ENCODE results near the gene CD81.

Gene CD81

DNA sequence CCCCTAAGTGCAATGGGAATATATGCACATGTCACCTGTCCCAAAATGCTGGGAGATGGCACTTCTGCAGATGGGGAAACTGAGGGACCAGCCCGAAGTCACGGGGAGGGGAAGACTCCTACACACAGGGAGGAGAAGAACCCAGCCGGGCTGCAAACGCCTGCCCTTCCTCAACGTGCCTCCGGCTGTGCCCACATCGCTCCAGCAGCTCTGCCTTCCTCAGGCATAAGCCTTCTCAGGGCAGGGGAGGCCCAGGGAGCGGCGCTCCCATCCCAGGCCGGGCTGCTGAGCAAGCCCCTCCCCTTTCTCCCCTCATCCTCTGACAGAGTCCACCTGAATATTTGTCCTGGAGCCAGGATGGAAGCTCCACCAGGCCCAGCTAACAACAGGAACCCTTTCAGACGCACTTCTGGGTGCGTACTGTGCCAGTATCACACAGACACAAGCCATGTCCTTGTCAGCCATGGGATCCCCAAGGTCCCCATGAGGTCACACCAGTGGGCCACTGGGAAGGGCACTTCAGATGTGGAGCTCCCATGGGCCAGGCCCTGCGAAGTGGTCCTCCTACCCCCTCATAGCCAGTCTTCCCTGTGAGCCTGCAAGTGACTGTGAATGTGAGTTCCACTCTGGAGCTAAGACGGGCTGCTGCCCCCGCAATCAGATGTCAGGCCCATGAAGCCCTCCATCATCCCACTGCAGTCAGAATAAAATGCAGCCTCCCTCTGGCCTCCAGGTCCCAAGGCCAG, 2.5 kb upstream of the CD81 start:
- in situ Hi-C loops (cut with HindIII; ENCODE audit: low sequenced_read_pairs): no loop called here

DNA sequence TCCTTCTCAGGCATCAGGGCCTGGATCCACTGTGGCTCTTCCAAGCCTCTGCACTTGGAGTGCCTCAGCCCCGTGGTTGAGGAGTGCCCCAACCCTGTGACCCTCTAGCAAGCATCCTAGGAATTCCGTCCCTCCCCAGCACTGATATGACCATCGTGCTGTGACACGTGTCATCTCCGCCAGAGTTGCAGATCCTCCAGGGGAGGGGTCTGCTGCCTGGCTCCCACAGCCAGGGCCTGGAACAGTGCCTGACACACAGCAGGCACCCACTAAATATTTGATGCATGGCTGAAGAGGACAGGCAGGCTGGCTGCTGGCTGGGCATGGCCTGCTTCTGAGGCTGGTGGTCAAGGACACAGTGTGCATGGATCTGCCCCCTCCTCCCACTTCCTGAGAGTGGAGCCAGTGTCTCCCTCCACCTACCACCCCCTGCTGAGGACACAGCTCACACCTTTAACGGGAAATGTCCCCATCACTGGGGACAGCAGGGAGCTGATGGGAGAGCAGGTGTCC, 1.7 kb upstream of the CD81 start:
- in situ Hi-C loops (cut with HindIII; ENCODE audit: low sequenced_read_pairs): no loop called here

DNA sequence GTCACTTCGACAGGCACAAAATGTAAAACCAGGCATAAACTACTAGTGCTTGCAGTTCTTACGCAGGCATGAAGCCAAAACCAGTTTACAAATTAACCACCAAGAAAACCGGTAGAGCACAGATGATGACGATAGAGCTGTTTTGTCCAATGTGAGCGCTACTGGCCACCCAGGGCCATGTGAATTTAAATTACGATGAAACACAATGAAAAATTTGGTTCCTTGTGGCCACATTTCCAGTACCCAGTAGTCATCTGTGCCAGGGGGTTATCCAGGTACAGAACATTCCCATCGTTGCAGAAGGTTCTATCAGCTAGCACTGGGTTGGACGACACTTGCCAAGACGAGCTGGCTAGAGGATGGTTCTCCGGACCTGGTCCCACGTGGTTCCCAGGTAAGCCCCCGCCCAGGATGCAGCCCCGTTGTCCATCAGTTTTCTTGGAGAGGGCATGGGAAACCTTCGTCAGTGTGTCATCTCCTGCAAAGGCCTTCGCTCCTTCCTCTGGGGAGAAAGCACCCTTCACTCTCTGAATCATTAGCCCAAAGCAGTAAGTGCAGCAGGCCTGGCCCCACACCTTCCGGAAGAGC, 1.1 kb upstream of the CD81 start:
- in situ Hi-C loops (cut with HindIII; ENCODE audit: low sequenced_read_pairs): no loop called here

DNA sequence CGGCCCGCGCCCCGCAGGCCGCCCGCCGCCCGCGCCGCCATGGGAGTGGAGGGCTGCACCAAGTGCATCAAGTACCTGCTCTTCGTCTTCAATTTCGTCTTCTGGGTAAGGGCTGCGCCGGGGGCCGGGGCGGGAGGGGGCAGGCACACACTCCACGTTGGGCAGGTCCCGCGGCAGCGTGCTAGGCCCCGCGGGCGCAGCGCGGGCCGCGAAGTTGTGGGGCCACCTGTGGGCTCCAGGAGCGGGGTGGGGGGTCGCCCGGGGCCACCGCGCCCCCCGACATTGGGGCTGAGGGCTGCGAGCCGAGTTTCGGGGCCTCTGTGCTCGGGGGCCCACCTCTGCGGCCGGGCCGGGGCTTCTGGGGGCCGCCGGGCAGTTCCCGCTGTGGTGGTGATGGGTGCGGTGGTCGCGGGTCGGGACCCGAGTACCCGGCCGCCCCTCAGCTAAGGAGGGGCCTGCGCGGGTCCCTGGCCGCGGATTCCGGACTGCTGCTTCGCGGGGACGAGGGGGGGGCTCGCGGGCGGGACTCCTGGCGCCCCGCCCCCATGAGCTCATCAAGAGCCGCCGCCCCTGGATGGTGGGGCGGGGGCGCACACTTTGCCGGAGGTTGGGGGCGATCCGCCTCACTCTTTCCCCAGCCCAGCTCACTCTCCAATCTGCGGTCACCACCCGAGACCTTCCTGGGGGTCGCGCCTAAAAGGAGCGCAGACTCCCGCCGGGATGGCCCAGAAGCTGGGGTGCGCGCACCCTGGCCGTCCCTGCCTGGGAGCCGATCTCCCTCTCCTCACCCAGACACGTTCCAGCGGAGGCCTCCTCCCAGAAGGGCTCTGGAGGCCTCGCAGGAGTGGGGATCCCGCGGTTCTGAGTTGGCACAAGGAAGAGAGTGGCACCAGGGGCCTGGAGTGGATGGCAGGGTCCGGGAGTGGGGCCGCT, 667 bp downstream of the CD81 start:
- in situ Hi-C loops (cut with HindIII; ENCODE audit: low sequenced_read_pairs): no loop called here

DNA sequence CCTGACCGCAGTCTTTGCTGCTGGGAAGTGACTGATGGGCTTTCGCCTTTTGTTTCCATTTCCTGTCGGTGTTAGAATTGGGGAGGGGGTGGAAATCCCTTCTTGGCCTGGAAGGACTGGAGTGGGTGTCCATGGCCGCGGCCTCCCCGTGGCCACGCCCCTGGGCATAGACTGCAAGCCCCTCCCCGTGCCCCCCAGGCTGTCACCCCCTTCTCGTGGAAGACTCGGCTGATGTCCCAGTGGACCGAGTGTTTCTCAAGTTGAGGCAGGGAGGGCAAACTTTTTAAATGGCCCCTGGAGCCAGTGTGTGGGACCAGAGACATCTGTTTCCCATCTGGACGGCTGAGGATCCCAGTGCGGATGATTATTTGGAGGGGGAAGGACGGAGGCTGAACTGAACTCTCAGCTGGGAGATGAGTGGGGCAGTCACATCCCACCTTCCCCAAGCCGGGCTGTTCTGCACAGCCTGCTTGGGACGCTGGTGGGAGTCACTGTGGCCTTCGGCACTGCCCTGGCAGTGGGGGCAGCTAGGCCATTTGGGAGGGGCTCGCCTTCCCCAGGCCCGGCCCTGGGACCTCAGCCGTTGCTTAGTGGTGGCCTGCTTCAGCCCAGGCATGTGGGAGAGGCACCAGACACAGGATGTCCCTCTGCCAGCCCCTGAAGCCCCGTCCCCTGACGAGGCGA, 1.6 kb downstream of the CD81 start:
- in situ Hi-C loops (cut with HindIII; ENCODE audit: low sequenced_read_pairs): no loop called here

DNA sequence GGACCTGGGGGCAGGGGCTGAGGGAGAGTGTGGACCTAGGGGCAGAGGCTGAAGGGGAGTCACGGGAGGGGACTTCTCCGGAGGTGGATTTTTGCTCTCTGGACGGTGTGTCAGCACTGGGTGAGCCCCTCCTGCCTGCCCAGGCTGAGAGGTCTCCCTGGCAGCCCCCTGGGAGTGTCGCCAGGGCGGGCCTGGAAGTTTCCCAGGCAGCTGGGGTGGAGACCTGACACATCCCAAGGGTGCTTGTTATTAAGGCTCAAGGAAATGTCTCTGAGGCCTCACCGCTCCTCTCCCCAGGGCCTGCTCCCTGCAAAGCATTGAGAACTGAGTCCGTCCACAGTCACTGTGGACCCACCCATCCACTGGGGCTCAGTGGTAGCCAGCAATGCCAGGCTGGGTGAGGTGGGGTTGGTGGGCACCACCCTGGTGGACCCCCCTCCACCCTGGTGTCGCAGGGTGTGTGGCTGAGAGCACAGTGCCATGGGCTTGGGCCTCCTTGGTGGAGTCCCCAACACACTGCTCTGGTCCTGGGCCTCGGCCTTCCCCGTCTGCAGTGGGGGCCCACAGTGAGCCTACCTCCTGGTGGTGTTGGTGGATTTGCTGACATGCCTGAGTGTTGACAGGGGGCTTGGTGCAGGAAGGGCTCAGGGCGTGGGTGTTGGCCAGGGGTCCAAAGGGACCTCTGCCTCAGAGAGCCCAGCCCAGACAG, 2.5 kb downstream of the CD81 start:
- in situ Hi-C loops (cut with HindIII; ENCODE audit: low sequenced_read_pairs): no loop called here

DNA sequence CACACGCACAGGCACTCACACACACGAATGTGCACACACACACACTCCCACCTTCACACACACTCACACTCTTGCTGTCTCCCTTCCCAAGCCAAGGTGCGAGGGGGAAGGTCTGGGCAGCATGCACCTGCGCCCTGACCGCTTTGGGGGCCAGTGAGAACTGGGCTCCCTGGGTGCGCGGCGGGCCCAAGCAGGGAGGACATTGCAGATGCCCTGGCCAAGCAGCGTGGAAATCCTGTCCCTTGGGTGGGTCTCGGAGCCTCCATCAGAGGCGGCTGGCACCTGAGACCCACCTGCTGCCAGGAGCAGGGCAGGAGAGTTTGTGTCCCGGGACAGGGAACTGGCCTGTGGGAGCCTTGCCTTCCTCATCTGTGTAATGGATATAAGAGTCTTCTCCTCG, 3.3 kb downstream of the CD81 start:
- in situ Hi-C loops (cut with HindIII; ENCODE audit: low sequenced_read_pairs): no loop called here

DNA sequence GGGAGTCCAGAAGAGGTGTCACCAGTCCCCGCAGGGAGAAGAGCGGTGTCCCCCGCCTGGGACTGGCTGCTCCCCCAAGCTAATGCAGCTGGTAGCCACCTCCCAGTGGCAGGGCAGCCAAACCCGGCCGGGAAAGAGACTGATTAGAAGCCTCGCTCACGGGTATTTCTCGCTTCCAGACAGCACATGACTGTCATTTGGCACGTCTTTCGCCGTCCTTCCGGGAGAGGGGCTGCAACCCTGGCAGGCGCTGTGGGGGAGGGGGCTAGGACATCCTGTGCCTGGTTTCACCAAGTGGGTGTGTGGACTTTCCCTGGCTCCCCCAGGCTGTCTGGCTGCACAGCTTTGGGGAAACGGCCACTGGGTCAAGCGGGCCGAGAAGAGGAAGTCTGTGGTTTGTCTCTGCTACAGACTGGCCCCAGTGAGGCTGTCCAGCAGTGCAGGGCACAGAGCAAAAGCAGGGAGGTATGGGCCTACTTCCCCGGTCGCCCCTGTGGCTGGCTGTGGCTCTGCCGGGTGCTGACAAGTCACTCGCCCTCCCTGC, 3.8 kb downstream of the CD81 start:
- in situ Hi-C loops (cut with HindIII; ENCODE audit: low sequenced_read_pairs): no loop called here

DNA sequence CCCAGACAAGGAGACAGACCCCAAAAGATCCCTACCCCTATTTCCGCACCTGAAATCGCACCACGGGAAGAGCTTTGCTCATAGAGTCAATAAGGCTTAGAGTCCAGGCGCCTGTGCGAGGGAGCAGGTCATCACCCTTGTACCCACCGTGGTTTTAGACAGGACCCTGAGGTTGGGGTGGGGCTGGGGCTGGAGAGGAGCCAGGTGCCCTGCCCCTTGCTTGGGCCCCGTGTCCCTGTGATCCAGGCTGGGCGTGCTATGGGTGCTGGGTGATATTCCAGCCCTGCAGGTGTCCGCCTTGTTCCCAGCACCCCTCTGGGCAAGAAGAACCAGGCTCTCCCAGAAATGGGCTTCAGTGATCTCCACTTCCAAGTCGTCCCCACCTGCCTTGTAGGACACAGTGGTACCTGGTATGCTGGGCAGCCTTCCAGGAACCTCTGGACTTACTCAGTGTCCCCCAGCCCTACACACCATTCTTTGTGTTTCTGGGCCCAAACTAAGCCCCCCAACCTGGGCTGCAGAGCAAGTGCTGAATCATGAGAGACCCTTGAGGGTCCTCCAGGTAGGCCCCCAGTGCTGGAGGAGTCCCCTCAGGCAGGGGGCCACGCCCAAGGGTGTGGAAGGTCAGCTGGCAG, 4.5 kb downstream of the CD81 start:
- in situ Hi-C loops (cut with HindIII; ENCODE audit: low sequenced_read_pairs): no loop called here

DNA sequence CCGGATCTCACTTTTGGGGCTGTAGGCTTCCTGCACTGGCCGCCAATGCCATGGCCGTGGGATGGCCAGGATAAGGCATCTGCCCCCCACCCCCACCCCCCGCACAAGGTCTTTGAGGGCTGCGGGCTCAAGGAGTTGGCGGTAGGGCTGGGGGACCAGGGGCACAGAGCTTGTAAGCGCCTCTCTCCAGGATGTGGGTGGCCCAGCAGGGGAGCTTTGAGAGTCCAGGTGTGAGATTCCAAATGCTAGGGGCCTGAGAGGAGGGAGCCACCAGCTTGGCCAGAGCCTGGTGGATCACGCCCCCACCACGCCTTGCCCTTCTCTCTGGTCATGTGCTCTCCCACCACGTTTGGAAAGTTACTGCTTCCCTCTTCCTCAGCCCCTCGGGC, 5.0 kb downstream of the CD81 start:
- in situ Hi-C loops (cut with HindIII; ENCODE audit: low sequenced_read_pairs): no loop called here

DNA sequence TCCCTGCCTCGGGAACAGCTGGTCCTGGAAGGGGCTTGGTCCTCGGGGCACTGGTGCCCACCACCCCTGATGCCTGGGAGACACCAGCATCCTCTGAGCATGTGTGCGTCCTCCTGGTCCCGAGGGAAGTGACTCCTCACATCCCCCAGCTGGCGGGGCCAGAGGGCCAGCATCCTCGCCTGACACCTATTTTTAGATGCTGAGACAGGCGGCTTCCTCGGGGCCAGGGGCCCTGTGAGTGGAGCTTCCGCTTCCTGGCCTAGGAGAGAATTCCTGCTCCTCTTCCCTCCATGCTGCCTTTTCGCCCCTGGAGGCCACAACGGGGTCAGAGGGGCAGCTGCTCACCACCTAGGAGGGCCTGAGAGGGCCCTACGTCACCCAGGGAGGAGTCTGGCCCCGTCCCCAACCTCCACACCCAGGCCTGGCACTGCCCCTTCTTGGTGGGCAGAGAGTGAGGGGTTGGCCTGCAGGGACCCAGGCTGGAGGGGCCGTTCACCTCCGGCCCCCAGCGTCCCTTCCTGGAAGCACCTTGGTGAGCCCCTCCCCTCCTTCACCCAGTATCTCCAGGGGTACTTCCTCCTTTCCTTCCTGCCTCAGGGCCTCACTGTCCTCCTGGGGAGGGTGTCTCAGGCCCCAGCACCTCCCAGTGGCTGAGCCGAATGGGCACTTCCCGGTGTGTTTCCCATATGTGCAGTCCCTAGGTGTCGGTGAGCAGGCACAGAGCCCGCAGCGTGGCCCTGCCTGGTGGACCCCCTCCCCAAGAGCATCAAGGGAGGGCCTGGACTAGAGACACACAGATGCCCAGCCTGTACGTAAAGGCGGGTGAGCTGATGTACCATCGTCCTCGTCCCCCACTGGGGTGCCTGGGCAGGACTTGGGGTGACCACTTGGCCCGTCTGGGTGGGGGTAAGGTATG, 6.1 kb downstream of the CD81 start:
- in situ Hi-C loops (cut with HindIII; ENCODE audit: low sequenced_read_pairs): no loop called here

DNA sequence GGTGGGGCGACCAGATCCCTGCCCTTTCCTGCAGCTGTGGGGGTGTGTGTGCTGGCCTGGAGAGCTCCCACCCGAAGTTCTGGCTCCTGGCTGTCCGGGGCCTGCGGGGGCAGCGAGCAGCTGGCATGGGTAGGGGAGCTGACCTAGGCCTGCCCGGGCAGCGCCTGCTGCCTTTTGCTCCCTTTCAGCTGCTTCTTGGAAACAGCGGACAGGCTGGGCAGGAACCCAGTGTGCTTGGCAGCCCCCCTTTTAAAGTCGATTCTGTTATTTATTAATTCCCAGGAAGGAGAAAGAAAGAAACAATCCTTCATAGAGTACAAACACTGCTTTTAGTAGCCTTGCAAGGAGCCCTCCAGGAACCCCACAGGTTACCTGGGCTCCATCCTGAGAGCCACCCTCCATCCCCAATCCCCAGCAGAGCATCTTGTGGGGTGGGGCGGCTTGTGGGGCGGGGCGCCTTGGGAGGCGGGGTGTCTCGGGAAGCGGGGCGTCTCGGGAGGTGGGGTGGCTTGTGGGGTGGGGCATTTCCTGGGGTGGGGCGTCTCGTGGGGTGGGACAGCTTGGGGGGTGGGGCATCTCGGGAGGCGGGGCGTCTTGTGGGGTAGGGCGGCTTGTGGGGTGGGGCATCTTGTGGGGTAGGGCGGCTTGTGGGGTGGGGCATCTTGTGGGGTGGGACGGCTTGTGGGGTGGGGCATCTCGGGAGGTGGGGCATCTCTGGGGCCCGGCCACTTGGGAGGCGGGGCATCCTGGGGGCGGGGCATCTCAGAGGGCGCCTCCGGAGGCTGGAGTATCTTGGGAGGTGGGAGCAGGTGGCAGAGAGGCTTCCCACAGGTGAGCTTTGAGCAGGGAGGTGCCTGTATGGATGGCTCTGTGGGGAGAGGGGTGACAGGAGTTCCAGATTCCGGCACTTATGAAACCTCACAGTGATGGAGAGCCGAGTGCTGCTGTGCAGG, 7.0 kb downstream of the CD81 start:
- in situ Hi-C loops (cut with HindIII; ENCODE audit: low sequenced_read_pairs): no loop called here

DNA sequence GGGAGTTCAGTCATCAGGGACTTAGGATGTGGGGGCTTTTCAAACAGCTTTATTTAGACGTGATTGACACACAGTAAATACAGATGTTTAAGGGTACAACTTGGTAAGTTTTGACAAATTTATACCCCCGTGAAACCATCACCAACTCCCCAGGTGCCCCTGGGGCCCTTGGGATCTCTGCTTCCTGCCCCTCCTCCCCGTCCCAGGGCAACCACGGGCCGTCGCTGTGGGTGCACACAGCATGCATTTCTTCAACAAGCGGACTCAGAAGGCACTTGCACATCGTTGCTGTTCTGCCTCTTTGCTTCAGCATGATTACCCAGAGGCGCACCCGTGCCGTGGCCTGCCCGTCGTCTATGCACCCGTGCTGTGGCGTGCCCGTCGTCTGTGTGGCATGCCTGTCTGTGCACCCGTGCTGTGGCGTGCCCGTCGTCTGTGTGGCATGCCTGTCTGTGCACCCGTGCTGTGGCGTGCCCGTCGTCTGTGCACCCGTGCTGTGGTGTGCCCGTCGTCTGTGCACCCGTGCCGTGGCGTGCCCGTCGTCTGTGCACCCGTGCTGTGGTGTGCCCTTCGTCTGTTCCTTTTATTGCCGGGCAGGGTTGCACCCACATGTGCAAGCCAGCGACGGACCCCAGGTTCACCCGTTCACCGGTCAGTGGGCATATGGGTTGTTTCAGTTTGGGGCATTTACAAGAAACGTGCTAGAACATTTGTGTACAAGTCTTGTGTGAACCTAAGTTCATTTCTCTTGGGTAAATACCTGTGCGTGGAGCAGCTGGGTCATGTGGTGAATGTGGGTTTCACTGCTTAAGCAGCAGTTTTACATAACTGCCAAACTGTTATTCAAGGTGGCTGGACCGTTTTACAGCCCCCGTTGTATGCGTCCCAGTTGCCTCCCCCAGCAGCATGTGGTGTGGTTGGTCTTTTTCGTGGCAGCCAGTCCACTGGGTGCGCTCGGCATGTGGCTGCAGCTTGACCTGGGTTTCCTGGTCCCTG, 8.3 kb downstream of the CD81 start:
- in situ Hi-C loops (cut with HindIII; ENCODE audit: low sequenced_read_pairs): no loop called here

DNA sequence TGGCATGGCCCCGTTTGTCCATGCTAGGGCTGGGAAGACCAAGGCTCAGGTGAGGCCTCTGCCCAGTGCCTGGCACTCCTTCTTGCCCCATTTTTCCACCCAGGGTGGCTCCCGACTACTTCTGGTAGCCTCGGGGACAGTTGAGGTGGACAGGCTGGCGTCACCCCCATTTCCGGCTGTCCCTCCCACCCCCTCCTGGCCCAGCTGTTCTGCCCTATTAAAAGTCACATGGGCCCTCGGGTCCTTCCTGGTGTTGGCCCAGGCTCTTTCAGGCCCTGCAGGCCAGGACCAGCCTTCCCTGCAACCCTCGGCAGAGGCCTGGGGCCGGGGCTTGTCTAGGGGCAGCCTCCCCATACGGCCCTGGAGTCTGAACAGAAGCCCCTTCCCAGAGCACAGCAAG, 9.5 kb downstream of the CD81 start:
- in situ Hi-C loops (cut with HindIII; ENCODE audit: low sequenced_read_pairs): no loop called here

DNA sequence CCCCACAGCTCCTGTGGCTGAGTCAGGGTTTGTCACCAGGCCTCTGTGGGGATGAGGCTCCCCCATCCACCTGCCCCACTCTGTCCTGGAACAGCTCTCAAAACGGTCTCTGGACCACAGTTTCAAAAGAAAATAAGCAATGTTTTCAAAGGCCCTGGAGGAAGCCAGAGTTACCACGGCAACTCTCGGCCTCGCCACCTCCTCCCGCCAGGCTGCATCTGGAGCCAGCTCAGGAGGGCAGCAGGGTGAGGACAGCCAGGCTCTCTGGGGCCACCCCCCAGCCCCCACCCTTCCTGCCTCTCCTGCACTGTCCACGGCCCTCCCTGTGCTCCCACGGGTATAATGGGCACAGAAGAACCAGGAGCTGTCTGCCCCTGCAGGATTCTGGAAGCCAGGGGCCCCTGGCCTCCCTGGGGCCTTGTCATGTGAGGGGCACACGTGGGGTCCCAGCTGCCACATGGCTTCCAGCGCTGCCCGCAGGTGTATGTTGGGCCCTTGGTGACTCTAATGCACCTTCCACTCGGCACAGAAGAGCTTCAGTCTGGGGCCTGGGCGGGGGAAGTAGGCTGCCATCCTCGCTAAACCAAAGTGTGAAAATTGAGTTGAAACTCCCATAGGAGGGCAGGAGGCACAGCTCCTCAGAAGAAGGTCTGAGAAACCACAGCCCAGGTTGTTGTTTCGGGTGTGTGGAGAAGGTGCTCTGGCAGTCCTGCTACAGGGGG, 10.3 kb downstream of the CD81 start:
- in situ Hi-C loops (cut with HindIII; ENCODE audit: low sequenced_read_pairs): no loop called here

Data from DLD1 (cell line).